Measurements from ENCODE around the gene MTUS2. TPM values are rescaled to one million over a fixed set of nuclear protein-coding genes. Genes with fewer than 3 reads are reported as not detected.

Gene MTUS2
- total and polyA plus RNA-seq, 2 experiments from 2014 or later = 0.27 to 0.38 TPM

DNA sequence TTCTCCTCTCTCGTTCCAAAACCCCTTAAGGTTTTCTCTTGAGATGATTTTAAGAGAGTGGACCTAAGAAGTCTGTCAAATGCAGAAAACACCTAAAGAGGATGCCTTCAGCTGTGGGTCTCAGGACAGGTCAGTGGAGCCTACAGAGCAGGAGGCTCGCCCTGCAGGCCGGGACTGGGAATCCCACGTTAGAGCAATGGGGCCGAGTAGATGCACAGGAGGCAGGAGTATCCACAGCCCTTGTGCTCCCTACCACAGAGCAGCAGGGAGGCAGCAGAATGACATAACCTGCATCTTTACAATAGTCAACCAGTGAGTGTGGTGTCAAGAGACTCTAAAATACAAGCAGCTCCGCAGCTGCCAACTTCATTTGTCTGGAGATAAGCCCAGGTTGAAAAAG lies 229.4 kb downstream of the MTUS2 start:
- Histone ChIP-seq H2AFZ (no peak overlapping the region), H3K4me3 (no peak overlapping the region), H4K20me1 (replicated peaks; ENCODE audit: insufficient read depth) (no peaks in the 10 kb centered on the region), H3F3A (replicated peaks; ENCODE audit: low read depth) (no peaks in the 10 kb centered on the region), H3K27ac (ENCODE audit: low read depth) (no peak overlapping the region), H3K9me2 (ENCODE audit: insufficient read depth) (peaks cover 6% of the 10 kb centered on the region; the same call in 1 of the 2 replicates), H3K36me3 (ENCODE audit: insufficient read depth) (no peaks in the 10 kb centered on the region; the same call in 1 of the 2 replicates), H3K4me2 (no peak overlapping the region), H3K4me1 (ENCODE audit: insufficient read depth) (no peaks in the 10 kb centered on the region), H3K79me2 (replicated peaks; ENCODE audit: insufficient read depth) (no peaks in the 10 kb centered on the region), H3K27me3 (ENCODE audit: insufficient read depth) (no peaks in the 10 kb centered on the region)
- Mint-ChIP-seq H3K4me3 (no peak overlapping the region), H3K27me3 (ENCODE audit: insufficient read depth, low read depth, poor library complexity) (no peaks in the 10 kb centered on the region), H3K9me3 (peaks cover 9% of the 10 kb centered on the region; the same call in 2 of the 3 replicates), H3K36me3 (ENCODE audit: low read depth) (peaks cover 4% of the 10 kb centered on the region; the same call in 1 of the 3 replicates), H3K27ac (no peak overlapping the region), H3K4me1 (peaks cover 9% of the 10 kb centered on the region; the same call in 2 of the 3 replicates)
- DNase-seq (ENCODE audit: low spot score) (no peak), ATAC-seq (peak; percentile 76)
- TF ChIP-seq POLR2AphosphoS5 (IDR thresholded peaks at IDR 0.05; ENCODE audit: low read depth) = no peak
- TF ChIP-seq, protein P1, sequence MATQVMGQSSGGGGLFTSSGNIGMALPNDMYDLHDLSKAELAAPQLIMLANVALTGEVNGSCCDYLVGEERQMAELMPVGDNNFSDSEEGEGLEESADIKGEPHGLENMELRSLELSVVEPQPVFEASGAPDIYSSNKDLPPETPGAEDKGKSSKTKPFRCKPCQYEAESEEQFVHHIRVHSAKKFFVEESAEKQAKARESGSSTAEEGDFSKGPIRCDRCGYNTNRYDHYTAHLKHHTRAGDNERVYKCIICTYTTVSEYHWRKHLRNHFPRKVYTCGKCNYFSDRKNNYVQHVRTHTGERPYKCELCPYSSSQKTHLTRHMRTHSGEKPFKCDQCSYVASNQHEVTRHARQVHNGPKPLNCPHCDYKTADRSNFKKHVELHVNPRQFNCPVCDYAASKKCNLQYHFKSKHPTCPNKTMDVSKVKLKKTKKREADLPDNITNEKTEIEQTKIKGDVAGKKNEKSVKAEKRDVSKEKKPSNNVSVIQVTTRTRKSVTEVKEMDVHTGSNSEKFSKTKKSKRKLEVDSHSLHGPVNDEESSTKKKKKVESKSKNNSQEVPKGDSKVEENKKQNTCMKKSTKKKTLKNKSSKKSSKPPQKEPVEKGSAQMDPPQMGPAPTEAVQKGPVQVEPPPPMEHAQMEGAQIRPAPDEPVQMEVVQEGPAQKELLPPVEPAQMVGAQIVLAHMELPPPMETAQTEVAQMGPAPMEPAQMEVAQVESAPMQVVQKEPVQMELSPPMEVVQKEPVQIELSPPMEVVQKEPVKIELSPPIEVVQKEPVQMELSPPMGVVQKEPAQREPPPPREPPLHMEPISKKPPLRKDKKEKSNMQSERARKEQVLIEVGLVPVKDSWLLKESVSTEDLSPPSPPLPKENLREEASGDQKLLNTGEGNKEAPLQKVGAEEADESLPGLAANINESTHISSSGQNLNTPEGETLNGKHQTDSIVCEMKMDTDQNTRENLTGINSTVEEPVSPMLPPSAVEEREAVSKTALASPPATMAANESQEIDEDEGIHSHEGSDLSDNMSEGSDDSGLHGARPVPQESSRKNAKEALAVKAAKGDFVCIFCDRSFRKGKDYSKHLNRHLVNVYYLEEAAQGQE (IDR thresholded peaks at IDR 0.05; ENCODE audit: unreplicated experiment) = no peak
- TF ChIP-seq EZH2phosphoT487 (IDR thresholded peaks at IDR 0.05; ENCODE audit: unreplicated experiment) = no peak
- no peak for TF ChIP-seq JUNB (IDR thresholded peaks at IDR 0.05; ENCODE audit: unreplicated experiment)
- no peak for TF ChIP-seq CREB1 (CRISPR knock-in tag; IDR thresholded peaks at IDR 0.05; ENCODE audit: low read depth)
- TF ChIP-seq, protein P2, sequence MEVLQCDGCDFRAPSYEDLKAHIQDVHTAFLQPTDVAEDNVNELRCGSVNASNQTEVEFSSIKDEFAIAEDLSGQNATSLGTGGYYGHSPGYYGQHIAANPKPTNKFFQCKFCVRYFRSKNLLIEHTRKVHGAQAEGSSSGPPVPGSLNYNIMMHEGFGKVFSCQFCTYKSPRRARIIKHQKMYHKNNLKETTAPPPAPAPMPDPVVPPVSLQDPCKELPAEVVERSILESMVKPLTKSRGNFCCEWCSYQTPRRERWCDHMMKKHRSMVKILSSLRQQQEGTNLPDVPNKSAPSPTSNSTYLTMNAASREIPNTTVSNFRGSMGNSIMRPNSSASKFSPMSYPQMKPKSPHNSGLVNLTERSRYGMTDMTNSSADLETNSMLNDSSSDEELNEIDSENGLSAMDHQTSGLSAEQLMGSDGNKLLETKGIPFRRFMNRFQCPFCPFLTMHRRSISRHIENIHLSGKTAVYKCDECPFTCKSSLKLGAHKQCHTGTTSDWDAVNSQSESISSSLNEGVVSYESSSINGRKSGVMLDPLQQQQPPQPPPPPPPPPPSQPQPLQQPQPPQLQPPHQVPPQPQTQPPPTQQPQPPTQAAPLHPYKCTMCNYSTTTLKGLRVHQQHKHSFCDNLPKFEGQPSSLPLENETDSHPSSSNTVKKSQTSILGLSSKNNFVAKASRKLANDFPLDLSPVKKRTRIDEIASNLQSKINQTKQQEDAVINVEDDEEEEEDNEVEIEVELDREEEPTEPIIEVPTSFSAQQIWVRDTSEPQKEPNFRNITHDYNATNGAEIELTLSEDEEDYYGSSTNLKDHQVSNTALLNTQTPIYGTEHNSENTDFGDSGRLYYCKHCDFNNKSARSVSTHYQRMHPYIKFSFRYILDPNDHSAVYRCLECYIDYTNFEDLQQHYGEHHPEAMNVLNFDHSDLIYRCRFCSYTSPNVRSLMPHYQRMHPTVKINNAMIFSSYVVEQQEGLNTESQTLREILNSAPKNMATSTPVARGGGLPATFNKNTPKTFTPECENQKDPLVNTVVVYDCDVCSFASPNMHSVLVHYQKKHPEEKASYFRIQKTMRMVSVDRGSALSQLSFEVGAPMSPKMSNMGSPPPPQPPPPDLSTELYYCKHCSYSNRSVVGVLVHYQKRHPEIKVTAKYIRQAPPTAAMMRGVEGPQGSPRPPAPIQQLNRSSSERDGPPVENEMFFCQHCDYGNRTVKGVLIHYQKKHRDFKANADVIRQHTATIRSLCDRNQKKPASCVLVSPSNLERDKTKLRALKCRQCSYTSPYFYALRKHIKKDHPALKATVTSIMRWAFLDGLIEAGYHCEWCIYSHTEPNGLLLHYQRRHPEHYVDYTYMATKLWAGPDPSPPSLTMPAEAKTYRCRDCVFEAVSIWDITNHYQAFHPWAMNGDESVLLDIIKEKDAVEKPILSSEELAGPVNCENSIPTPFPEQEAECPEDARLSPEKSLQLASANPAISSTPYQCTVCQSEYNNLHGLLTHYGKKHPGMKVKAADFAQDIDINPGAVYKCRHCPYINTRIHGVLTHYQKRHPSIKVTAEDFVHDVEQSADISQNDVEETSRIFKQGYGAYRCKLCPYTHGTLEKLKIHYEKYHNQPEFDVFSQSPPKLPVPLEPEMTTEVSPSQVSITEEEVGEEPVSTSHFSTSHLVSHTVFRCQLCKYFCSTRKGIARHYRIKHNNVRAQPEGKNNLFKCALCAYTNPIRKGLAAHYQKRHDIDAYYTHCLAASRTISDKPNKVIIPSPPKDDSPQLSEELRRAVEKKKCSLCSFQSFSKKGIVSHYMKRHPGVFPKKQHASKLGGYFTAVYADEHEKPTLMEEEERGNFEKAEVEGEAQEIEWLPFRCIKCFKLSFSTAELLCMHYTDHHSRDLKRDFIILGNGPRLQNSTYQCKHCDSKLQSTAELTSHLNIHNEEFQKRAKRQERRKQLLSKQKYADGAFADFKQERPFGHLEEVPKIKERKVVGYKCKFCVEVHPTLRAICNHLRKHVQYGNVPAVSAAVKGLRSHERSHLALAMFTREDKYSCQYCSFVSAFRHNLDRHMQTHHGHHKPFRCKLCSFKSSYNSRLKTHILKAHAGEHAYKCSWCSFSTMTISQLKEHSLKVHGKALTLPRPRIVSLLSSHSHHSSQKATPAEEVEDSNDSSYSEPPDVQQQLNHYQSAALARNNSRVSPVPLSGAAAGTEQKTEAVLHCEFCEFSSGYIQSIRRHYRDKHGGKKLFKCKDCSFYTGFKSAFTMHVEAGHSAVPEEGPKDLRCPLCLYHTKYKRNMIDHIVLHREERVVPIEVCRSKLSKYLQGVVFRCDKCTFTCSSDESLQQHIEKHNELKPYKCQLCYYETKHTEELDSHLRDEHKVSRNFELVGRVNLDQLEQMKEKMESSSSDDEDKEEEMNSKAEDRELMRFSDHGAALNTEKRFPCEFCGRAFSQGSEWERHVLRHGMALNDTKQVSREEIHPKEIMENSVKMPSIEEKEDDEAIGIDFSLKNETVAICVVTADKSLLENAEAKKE (CRISPR knock-in tag; IDR thresholded peaks at IDR 0.05) = no peak
- TF ChIP-seq ZNF114 (CRISPR knock-in tag; IDR thresholded peaks at IDR 0.05) = no peak
- TF ChIP-seq, protein P3, sequence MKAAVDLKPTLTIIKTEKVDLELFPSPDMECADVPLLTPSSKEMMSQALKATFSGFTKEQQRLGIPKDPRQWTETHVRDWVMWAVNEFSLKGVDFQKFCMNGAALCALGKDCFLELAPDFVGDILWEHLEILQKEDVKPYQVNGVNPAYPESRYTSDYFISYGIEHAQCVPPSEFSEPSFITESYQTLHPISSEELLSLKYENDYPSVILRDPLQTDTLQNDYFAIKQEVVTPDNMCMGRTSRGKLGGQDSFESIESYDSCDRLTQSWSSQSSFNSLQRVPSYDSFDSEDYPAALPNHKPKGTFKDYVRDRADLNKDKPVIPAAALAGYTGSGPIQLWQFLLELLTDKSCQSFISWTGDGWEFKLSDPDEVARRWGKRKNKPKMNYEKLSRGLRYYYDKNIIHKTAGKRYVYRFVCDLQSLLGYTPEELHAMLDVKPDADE (IDR thresholded peaks at IDR 0.05) = no peak
- no peak for TF ChIP-seq NANOG (IDR thresholded peaks at IDR 0.05; ENCODE audit: borderline replicate concordance)
- no peak for TF ChIP-seq EZH2 (IDR thresholded peaks at IDR 0.05; ENCODE audit: low read depth, unreplicated experiment)
- no peak for TF ChIP-seq STAT1 (IDR thresholded peaks at IDR 0.05; ENCODE audit: unreplicated experiment)
- no peak for TF ChIP-seq ZNF331 (CRISPR knock-in tag; IDR thresholded peaks at IDR 0.05; ENCODE audit: low read depth)
- TF ChIP-seq, protein P4, sequence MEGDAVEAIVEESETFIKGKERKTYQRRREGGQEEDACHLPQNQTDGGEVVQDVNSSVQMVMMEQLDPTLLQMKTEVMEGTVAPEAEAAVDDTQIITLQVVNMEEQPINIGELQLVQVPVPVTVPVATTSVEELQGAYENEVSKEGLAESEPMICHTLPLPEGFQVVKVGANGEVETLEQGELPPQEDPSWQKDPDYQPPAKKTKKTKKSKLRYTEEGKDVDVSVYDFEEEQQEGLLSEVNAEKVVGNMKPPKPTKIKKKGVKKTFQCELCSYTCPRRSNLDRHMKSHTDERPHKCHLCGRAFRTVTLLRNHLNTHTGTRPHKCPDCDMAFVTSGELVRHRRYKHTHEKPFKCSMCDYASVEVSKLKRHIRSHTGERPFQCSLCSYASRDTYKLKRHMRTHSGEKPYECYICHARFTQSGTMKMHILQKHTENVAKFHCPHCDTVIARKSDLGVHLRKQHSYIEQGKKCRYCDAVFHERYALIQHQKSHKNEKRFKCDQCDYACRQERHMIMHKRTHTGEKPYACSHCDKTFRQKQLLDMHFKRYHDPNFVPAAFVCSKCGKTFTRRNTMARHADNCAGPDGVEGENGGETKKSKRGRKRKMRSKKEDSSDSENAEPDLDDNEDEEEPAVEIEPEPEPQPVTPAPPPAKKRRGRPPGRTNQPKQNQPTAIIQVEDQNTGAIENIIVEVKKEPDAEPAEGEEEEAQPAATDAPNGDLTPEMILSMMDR (conservative IDR thresholded peaks at IDR 0.05; ENCODE audit: low read depth in 2 of 2) = no peak
